K562 (cell line): ENCODE measurements around the gene EPHB6. TPM values are rescaled to one million over a fixed set of nuclear protein-coding genes. Genes with fewer than 3 reads are reported as not detected.

Experiments
- ATAC-seq: fragments of 200-7000 bp; cut with Tn5 transposase; 3 replicates; pipeline ENCODE4 v1.9.1; 2020; ENCODE audit warnings: moderate library complexity
- BruUV-seq: library from RNA; stranded (reverse); fragments of 400-500 nt; replicated peaks from 2 replicates; lab custom pipeline; 2021; lab: Mats Ljungman, UMichigan
- CTCF ChIA-PET: fragments of 300-600 bp; formaldehyde crosslinking; extraction: SDS; loops from one replicate; lab custom pipeline; 2021; ENCODE audit warnings: low intra/inter-chr PET ratio; lab: Yijun Ruan, JAX
- POLR2A ChIA-PET: fragments of 300-600, 350-650 bp; sonication (Branson Sonifier 250); formaldehyde crosslinking; extraction: SDS; loops from one replicate; lab custom pipeline; 2021; ENCODE audit warnings: antibody characterized with exemption, inconsistent platforms; lab: Yijun Ruan, JAX
- DNase-seq, 4 experiments: peaks; one replicate each; pipeline versions ENCODE4 v3.0.0 to v3.0.0-alpha.2; 2011 to 2018; ENCODE audit warnings: low spot score in 3 of 4, mixed read lengths in 3 of 4; ENCODE audit errors: extremely low read depth in 1 of 4
- FAIRE-seq: peaks from 2 replicates; lab custom pipeline; 2011; peaks lifted over from hg19 to GRCh38; lab: Jason Lieb, UNC
- H2AFZ ChIP-seq: 2 replicates; pipeline ENCODE4 v1.6.0; 2011; ENCODE audit warnings: low read depth, low read length, control low read depth, inconsistent platforms
- H3K27ac ChIP-seq: fragments of 200-600 bp; 3 replicates; pipeline ENCODE4 v1.8.0; 2011; ENCODE audit warnings: low read depth, mild to moderate bottlenecking, control low read depth, inconsistent platforms, low read length, moderate library complexity, mixed read lengths; ENCODE audit errors: extremely low read depth
- H3K27me3 ChIP-seq, 2 experiments: fragments of 300-600 bp in 1 of 2; 2 replicates in 1 of 2; 3 replicates in 1 of 2; pipeline versions ENCODE4 v1.6.0 to v1.8.0; 2011; ENCODE audit warnings: inconsistent platforms in 2 of 2, low read length in 2 of 2, mild to moderate bottlenecking in 1 of 2, mixed read lengths in 1 of 2, moderate library complexity in 1 of 2; ENCODE audit not compliant: control insufficient read depth in 2 of 2, insufficient read depth in 2 of 2
- H3K36me3 ChIP-seq: fragments of 300-600 bp; 3 replicates; pipeline ENCODE4 v1.8.0; 2011; ENCODE audit warnings: mild to moderate bottlenecking, low read length, inconsistent platforms; ENCODE audit not compliant: control insufficient read depth, insufficient read depth
- H3K4me1 ChIP-seq, 2 experiments: fragments of 200-600 bp in 1 of 2; replicated peaks in 1 of 2; 2 replicates in 1 of 2; 3 replicates in 1 of 2; pipeline versions ENCODE4 v1.5.1 to v1.8.0; 2011; ENCODE audit warnings: inconsistent platforms in 2 of 2, low read length in 2 of 2, mild to moderate bottlenecking in 1 of 2, mixed read lengths in 1 of 2, moderate library complexity in 1 of 2; ENCODE audit not compliant: control insufficient read depth in 2 of 2, insufficient read depth in 2 of 2
- H3K4me2 ChIP-seq: 2 replicates; pipeline ENCODE4 v1.6.1; 2011; ENCODE audit warnings: low read length, control low read depth, inconsistent platforms, mixed read lengths; ENCODE audit not compliant: insufficient read depth
- H3K4me3 ChIP-seq: fragments of 200-600 bp; sonication (generic), shearing (Covaris generic); 2 replicates; pipeline ENCODE4 v1.5.1; 2016; ENCODE audit warnings: control low read depth, inconsistent platforms
- H3K79me2 ChIP-seq: fragments of 200-600 bp; 3 replicates; pipeline ENCODE4 v1.8.0; 2011; ENCODE audit warnings: low read length, inconsistent platforms; ENCODE audit not compliant: control insufficient read depth, insufficient read depth
- H3K9ac ChIP-seq, 2 experiments: 2 replicates each; pipeline versions ENCODE4 v1.6.0 to v1.6.1; 2011; ENCODE audit warnings: low read depth in 2 of 2, low read length in 2 of 2, control low read depth in 1 of 2, inconsistent platforms in 1 of 2, mild to moderate bottlenecking in 1 of 2, mixed read lengths in 1 of 2; ENCODE audit not compliant: insufficient read depth in 1 of 2
- H3K9me1 ChIP-seq: one replicate; pipeline ENCODE4 v1.6.0; 2011; ENCODE audit warnings: inconsistent platforms, mild to moderate bottlenecking, low read length, moderate library complexity; ENCODE audit not compliant: control insufficient read depth, insufficient read depth
- H3K9me3 ChIP-seq: replicated peaks from 2 replicates; pipeline ENCODE4 v1.5.1; 2011; ENCODE audit warnings: low read depth, low read length, inconsistent platforms; ENCODE audit not compliant: control insufficient read depth, insufficient read depth
- H4K20me1 ChIP-seq: replicated peaks from 2 replicates; pipeline ENCODE4 v1.6.1; 2011; ENCODE audit warnings: low read length, inconsistent platforms, mixed read lengths; ENCODE audit not compliant: control insufficient read depth, insufficient read depth
- EZH2 ChIP-seq: IDR thresholded peaks from 2 replicates; pipeline ENCODE4 v1.6.1; 2012; ENCODE audit warnings: low read depth, mild to moderate bottlenecking, inconsistent platforms, low read length, borderline replicate concordance
- WGBS: fragments of 100-300 bp; shearing (Covaris generic); methylation state at CpG from one replicate; pipeline ENCODE4 v1.1.6; 2016; ENCODE audit warnings: low coverage, mixed read lengths; ENCODE audit not compliant: insufficient coverage; ENCODE audit errors: missing lambda C conversion rate; 5-methylcytosine and 5-hydroxymethylcytosine counted together
- in situ Hi-C: fragments of 300-500 bp; cut with MboI; formaldehyde crosslinking; loops from 4 replicates; pipeline ENCODE4 v1.15.0; 2018; ENCODE audit warnings: inconsistent platforms, mixed read lengths
- intact Hi-C: fragments of 100-400 bp; cut with micrococcal nuclease; formaldehyde crosslinking; loops from 2 replicates; pipeline ENCODE4 v1.14.2; 2022
- polyA plus RNA-seq, 8 experiments: library from polyadenylated mRNA; depleted of rRNA in 4 of 8; stranded (reverse) in 5 of 8; unstranded in 3 of 8; fragments of >200 nt; fragmentation: Nextera tagmentation in 2 of 8; fragmentation: Illumina TruSeq in 1 of 8; extraction: Ambion mirVana in 2 of 8; extraction: Trizol in 1 of 8; gene quantifications; 2 replicates each; pipeline versions ENCODE4 v1.2.1 to v1.2.3, GENCODE V29; 2011 to 2014; ENCODE audit warnings: inconsistent platforms in 1 of 8, missing spikeins in 1 of 8
- total RNA-seq, 7 experiments: library from RNA; depleted of rRNA in 6 of 7; stranded (reverse); fragments of >200 nt in 6 of 7; fragmentation: Illumina TruSeq in 2 of 7; extraction: Trizol in 2 of 7; gene quantifications; 2 replicates each; pipeline versions ENCODE4 v1.2.1 to v1.2.3, GENCODE V29; 2011 to 2021; ENCODE audit warnings: low replicate concordance in 1 of 7
- TF ChIP-seq, protein P1 (sequence below): fragments of 250-450 bp; sonication (Bioruptor Pico); IDR thresholded peaks from 2 replicates; pipeline ENCODE4 v1.5.0; 2021

EPHB6 gene
- total and polyA plus RNA-seq, 9 of the 15 experiments (the other 6 are each of a cell fraction or from before 2014, with no cell fraction given) = 1.4 to 123 (median 7.6) TPM

DNA sequence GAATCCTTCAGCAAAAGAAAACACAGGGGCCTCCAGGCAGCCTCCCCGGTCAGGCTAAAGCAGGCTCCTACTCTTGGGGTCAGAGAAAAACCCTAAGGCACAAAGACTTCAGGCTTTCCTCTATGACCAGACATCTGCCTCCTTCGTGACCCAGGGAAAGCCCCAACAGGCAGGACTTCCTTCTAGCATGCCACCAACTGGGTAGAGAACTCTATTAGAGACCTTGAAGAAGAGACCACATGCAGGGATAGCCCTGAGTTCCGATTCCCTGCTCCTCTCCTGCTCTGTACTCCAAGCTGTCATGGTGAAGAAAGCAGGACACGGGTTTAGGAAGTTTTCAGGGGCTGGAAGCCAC is 29.4 kb downstream of the EPHB6 start:
- no peak for DNase-seq

More for the DNA sequence above, 29.4 kb downstream of the EPHB6 start:
- 7% methylated on average over 4 of the region's 4 CpGs for WGBS
- no peak overlapping the region for H3K4me3 ChIP-seq
- no peaks in the 10 kb centered on the region for H3K9me1 ChIP-seq
- in situ Hi-C loops = no loop called here
- no peak overlapping the region for H2AFZ ChIP-seq
- POLR2A ChIA-PET = no interaction called here
- CTCF ChIA-PET = interaction anchor here (0.7 kb wide), 1 partner anchor 128 kb away, joined by 3 read pairs; no protein-coding TSS in a partner anchor
- H3K9ac ChIP-seq = no peak overlapping the region
- TF ChIP-seq, protein P1, sequence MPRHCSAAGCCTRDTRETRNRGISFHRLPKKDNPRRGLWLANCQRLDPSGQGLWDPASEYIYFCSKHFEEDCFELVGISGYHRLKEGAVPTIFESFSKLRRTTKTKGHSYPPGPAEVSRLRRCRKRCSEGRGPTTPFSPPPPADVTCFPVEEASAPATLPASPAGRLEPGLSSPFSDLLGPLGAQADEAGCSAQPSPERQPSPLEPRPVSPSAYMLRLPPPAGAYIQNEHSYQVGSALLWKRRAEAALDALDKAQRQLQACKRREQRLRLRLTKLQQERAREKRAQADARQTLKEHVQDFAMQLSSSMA (CRISPR knock-in tag) = 0 out of 2 replicates have a peak, but pooled peaks have one; percentile 23
- no peak for TF ChIP-seq EZH2
- intact Hi-C loops = loop anchor here (10.0 kb wide), 1 partner anchor 331 kb away; no protein-coding TSS in a partner anchor
- FAIRE-seq = no peak
- no peak overlapping the region for H3K27ac ChIP-seq
- H4K20me1 ChIP-seq = no peaks in the 10 kb centered on the region
- 0 out of 3 replicates have a peak, but pooled peaks have one; percentile 3 for ATAC-seq
- no peaks in the 10 kb centered on the region for H3K36me3 ChIP-seq
- H3K4me1 ChIP-seq = peaks cover 0 to 4% of the 10 kb centered on the region in 2 experiments; a peak in 1 of 5 replicates
- H3K4me2 ChIP-seq = no peak overlapping the region
- no peaks in the 10 kb centered on the region for H3K79me2 ChIP-seq
- no peaks in the 10 kb centered on the region for H3K9me3 ChIP-seq
- peaks cover 44 to 80% of the 10 kb centered on the region in 2 experiments for H3K27me3 ChIP-seq
- BruUV-seq = no TSS peak
